Measurements from ENCODE around the gene CNGB1.

CNGB1 gene

DNA sequence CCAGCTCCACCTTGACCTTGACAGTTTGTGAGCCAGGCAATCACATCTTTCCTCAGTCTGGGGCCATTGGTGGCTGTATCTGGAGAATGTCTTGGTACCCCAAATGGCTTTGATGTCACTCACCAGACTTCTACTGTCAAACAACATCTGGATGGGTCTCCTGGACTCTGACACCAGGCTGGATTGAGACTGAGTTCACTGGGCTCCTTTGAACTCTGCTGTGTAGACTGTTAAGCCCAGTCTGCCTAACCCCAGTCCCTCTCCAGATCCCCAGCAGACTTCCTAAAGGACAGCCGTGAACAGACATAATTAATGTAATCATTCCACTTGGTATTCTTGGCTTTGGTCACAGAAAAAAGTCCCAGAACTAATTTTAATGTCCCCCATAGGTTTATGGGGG, 84.5 kb downstream of the CNGB1 start:
- FAIRE-seq, result no peak
- TF ChIP-seq CTCF (IDR thresholded peaks at IDR 0.05; ENCODE audit: insufficient read depth, missing control alignments), result no peak
- no peak for DNase-seq (ENCODE audit: insufficient read length, low spot score)

GRCh38 chr16:57884655-57885133, 86.2 kb downstream of the CNGB1 start:
- no peak for DNase-seq (ENCODE audit: insufficient read length, low spot score)
- no peak for FAIRE-seq
- no peak for TF ChIP-seq CTCF (IDR thresholded peaks at IDR 0.05; ENCODE audit: insufficient read depth, missing control alignments)

DNA sequence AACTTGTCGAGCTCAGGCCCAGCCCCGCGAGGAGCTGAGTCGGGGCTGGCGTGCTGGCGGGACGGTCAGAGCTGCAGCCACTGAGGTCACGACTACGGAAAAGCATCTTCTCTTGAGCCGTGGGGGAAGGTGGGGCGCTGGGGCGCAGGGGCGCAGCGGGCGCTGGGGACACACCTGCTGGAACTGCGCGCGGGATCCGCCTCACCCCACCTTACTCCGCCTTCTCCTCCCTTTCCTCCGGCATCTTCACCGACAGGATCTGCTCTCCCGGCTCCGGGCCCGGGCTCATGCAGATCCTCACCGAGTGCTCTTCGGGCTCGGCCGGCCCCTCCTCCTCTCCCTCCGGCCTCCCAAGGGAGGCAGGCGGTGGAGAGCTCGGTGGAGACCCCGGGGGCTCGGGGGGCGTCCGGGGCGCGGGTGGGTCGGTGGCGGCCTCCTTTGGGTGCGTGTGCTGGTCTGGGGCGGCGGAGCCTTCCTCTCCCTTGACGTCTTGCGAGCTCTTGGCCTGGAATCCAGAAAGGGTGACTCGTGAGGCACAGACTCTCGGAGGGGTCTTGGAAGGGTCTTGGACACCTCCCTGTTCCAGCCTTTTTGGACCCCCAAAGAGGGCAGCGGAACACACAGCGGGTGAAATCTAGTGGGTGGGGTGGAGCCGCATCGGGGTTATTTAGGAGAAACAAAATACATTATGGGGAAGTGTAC, 86.8 kb downstream of the CNGB1 start:
- FAIRE-seq, result no peak
- no peak for TF ChIP-seq CTCF (IDR thresholded peaks at IDR 0.05; ENCODE audit: insufficient read depth, missing control alignments)
- DNase-seq (ENCODE audit: insufficient read length, low spot score), result no peak

DNA sequence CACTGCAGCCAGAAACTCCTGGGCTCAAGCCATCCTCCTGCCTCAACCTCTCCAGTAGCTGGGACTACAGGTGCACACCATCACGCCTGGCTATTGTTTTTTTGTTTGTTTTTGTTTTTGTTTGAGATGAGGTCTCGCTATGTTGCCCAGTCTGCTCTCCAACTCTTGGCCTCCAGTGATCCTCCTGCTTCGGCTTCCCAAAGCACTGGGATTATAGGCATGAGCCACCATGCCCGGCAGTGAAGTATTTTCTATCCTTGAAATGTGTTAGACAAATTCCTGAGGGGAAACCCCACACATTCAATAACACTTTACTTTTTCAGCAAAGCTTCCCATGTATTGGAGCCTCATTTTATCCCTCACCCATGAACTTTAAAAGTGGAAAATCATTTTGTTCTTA, 87.4 kb downstream of the CNGB1 start:
- no peak for TF ChIP-seq CTCF (IDR thresholded peaks at IDR 0.05; ENCODE audit: insufficient read depth, missing control alignments)
- FAIRE-seq, result no peak
- no peak for DNase-seq (ENCODE audit: insufficient read length, low spot score)

DNA sequence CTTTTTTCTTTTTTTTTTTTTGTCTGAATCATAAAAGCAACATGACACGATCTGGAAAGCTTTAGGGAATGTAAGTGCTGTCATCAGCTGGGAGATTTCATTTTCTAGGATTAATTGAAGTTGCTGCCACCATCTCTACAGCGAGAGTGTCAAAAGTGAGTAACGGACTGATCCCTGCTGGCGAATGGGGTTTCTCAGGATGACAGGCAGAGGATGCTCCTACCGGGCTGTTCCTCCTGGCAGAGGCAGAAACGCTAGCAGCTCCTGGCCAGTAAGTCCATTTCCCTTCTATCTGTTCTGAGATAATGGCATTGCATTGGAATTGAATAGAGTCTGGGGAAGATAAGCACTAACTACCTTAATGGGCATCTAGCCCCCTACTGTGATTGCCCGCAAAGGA, 88.1 kb downstream of the CNGB1 start:
- DNase-seq (ENCODE audit: insufficient read length, low spot score) (no peak), FAIRE-seq (no peak)
- TF ChIP-seq CTCF (IDR thresholded peaks at IDR 0.05; ENCODE audit: insufficient read depth, missing control alignments), result no peak

DNA sequence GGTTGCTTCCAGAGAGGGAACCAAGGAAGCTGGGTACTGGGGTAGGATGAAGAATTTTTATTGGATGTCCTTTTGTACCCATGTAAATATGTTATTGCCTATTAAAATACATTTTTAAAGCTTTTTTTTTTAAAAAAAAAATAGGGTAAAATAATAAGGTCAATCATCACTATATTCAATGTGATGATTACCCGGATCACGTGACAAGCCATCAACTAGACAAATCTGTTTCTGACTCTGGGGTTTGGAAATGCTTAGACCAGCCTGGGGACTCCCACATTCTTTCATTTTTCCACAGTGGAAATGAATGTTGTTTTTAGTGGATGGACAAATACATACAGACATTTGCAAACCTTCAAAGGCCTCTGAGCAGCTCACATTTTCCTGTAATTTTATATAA, 88.7 kb downstream of the CNGB1 start:
- no peak for FAIRE-seq
- DNase-seq (ENCODE audit: insufficient read length, low spot score), result no peak
- TF ChIP-seq CTCF (IDR thresholded peaks at IDR 0.05; ENCODE audit: insufficient read depth, missing control alignments), result no peak

DNA sequence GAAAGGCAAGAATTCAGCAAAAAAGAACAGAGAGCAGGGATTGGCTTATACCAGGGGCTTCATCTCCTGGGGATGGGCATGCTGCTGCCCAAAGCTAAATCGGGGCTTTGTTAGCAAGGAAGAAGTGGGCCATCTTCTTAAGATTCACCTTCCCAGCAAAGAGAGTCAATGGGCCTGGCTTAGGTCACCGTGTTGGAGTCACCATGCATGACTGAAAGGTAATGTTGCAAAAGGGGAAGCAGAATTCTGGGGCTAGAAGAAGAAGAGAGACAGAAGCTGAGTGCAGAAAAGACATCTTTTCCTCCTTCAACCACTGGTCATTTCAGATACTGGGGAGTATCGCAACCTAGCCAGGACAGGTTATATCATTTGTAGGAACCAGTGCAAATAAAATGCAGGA, 92.3 kb downstream of the CNGB1 start:
- DNase-seq (ENCODE audit: insufficient read length, low spot score), result no peak
- no peak for TF ChIP-seq CTCF (IDR thresholded peaks at IDR 0.05; ENCODE audit: insufficient read depth, missing control alignments)
- no peak for FAIRE-seq

All from D721Med (cell line).